Measurements from ENCODE around the gene PKD1.
A peak's percentile ranks its signal among the peaks of the same experiment; 100 is the strongest.

The PKD1 gene

GRCh38 chr16:2162676-2163118 is 27.0 kb upstream of the PKD1 start:
- Histone ChIP-seq H3K27ac (ENCODE audit: extremely low read depth, low read depth, low read length) (no peak overlapping the region), H3K9me3 (ENCODE audit: control insufficient read depth, insufficient read depth, low read depth, low read length) (no peaks in the 10 kb centered on the region), H3K4me1 (ENCODE audit: control insufficient read depth, insufficient read depth, low read length) (no peaks in the 10 kb centered on the region), H3K36me3 (ENCODE audit: control insufficient read depth in 2 of 2, insufficient read depth in 1 of 2, low read length in 2 of 2) (peaks cover 0 to 26% of the 10 kb centered on the region in 2 experiments; a peak in 2 of 3 replicates), H3K4me3 (ENCODE audit: low read depth, low read length) (no peak overlapping the region)
- TF ChIP-seq GLI2 (tag by site-specific recombination; IDR thresholded peaks at IDR 0.05; ENCODE audit: borderline replicate concordance, low read depth) (no peak), ZIC2 (tag by site-specific recombination; IDR thresholded peaks at IDR 0.05) (peak; percentile 98)
- ChIA-PET POLR2A (interaction anchor here (1.2 kb wide), 1 partner anchor 10 kb away, joined by 3 read pairs; no protein-coding TSS in a partner anchor), CTCF (interaction anchor here (1.9 kb wide), 1 partner anchor 10 kb away, joined by 7 read pairs; no protein-coding TSS in a partner anchor)

DNA sequence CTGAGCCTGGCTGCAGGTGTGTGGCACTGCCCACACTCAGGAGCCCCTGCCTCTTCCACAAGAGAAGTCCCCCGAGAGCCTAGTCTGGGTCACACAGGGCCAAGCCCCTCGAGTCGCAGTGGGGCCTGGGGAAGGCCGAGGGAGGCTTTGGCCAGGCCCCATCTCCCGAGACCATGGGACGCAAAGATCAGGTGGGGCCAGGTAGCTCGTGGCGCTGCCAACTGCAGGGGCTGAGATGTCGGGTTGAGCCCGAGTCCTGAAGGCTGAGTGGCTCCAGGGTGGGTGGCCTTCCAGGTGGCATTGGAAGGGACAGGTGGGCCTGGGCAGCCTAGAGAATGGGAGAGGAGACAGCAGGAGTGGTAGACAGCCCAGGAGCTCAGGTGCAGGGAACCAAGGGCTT is 26.2 kb upstream of the PKD1 start:
- no peak overlapping the region for H3K27ac ChIP-seq (ENCODE audit: extremely low read depth, low read depth, low read length)
- no peak overlapping the region for H3K4me3 ChIP-seq (ENCODE audit: low read depth, low read length)
- ChIA-PET POLR2A (interaction anchor here (1.2 kb wide), 1 partner anchor 11 kb away, joined by 3 read pairs; no protein-coding TSS in a partner anchor), CTCF (interaction anchor here (0.7 to 1.9 kb wide), 2 partner anchors 8 to 10 kb away, joined by 3 to 7 read pairs; no protein-coding TSS in a partner anchor)
- peaks cover 0 to 19% of the 10 kb centered on the region in 2 experiments; a peak in 2 of 3 replicates for H3K36me3 ChIP-seq (ENCODE audit: control insufficient read depth in 2 of 2, insufficient read depth in 1 of 2, low read length in 2 of 2)
- H3K9me3 ChIP-seq (ENCODE audit: control insufficient read depth, insufficient read depth, low read depth, low read length), result no peaks in the 10 kb centered on the region
- H3K4me1 ChIP-seq (ENCODE audit: control insufficient read depth, insufficient read depth, low read length), result no peaks in the 10 kb centered on the region
- TF ChIP-seq, protein P1, sequence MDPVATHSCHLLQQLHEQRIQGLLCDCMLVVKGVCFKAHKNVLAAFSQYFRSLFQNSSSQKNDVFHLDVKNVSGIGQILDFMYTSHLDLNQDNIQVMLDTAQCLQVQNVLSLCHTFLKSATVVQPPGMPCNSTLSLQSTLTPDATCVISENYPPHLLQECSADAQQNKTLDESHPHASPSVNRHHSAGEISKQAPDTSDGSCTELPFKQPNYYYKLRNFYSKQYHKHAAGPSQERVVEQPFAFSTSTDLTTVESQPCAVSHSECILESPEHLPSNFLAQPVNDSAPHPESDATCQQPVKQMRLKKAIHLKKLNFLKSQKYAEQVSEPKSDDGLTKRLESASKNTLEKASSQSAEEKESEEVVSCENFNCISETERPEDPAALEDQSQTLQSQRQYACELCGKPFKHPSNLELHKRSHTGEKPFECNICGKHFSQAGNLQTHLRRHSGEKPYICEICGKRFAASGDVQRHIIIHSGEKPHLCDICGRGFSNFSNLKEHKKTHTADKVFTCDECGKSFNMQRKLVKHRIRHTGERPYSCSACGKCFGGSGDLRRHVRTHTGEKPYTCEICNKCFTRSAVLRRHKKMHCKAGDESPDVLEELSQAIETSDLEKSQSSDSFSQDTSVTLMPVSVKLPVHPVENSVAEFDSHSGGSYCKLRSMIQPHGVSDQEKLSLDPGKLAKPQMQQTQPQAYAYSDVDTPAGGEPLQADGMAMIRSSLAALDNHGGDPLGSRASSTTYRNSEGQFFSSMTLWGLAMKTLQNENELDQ (tag by site-specific recombination; IDR thresholded peaks at IDR 0.05; ENCODE audit: low read depth), result no peak
- no peak for TF ChIP-seq ZNF791 (tag by site-specific recombination; IDR thresholded peaks at IDR 0.05)
- no peak for TF ChIP-seq ZNF707 (tag by site-specific recombination; IDR thresholded peaks at IDR 0.05)
- no peak for TF ChIP-seq YY2 (tag by site-specific recombination; IDR thresholded peaks at IDR 0.05)
- TF ChIP-seq ZNF155 (tag by site-specific recombination; IDR thresholded peaks at IDR 0.05), result no peak
- TF ChIP-seq ZNF23 (tag by site-specific recombination; IDR thresholded peaks at IDR 0.05; ENCODE audit: borderline replicate concordance), result no peak
- TF ChIP-seq ZNF645 (tag by site-specific recombination; IDR thresholded peaks at IDR 0.05), result no peak
- no peak for TF ChIP-seq SP3 (tag by site-specific recombination; IDR thresholded peaks at IDR 0.05)
- no peak for TF ChIP-seq KLF1 (tag by site-specific recombination; IDR thresholded peaks at IDR 0.05)
- no peak for TF ChIP-seq BCL11B (tag by site-specific recombination; IDR thresholded peaks at IDR 0.05; ENCODE audit: low read depth)
- no peak for TF ChIP-seq ZNF341 (tag by site-specific recombination; IDR thresholded peaks at IDR 0.05; ENCODE audit: low read depth)

DNA sequence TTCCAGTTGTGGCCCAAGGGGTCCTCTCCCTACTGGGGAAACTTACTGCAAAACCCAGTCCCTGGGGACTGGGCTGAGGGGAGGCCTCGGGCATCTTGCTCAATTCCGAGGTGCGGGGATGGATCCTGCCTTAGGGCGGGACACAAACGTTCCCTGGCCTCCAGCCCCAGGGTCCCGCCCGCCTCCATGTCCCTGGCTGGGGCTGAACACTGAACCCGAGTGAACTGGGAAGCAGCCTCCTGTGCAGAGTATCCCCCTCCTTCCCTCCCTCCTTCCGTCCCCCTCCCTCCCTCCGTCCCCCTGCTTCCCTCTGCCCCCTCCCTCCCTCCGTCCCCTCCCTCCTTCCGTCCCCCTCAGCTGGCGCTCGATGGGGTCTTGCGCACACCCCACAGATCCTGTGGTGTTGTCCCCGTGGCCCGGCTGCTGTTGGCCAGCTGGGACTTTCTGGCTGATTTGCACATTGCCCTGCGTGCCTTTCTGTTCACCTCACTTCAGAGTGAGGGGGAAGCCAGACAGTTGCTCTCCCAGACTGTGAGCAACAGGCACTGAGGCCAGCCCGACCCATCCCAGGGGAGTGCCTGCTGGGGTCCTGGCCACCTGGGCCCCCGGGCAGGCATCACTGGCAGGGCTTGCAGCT is 25.3 kb upstream of the PKD1 start:
- no peak for TF ChIP-seq MEIS1 (CRISPR knock-in tag; IDR thresholded peaks at IDR 0.05; ENCODE audit: borderline replicate concordance)
- TF ChIP-seq ZNF174 (tag by site-specific recombination; IDR thresholded peaks at IDR 0.05), result no peak
- TF ChIP-seq, protein P2, sequence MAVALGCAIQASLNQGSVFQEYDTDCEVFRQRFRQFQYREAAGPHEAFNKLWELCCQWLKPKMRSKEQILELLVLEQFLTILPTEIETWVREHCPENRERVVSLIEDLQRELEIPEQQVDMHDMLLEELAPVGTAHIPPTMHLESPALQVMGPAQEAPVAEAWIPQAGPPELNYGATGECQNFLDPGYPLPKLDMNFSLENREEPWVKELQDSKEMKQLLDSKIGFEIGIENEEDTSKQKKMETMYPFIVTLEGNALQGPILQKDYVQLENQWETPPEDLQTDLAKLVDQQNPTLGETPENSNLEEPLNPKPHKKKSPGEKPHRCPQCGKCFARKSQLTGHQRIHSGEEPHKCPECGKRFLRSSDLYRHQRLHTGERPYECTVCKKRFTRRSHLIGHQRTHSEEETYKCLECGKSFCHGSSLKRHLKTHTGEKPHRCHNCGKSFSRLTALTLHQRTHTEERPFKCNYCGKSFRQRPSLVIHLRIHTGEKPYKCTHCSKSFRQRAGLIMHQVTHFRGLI (tag by site-specific recombination; IDR thresholded peaks at IDR 0.05), result no peak
- TF ChIP-seq ZBTB8A (tag by site-specific recombination; IDR thresholded peaks at IDR 0.05), result peak; percentile 32; the same call in 1 of the 2 replicates
- peak; percentile 29; the same call in 1 of the 2 replicates for TF ChIP-seq SCRT2 (tag by site-specific recombination; IDR thresholded peaks at IDR 0.05)
- no peak for TF ChIP-seq KLF10 (tag by site-specific recombination; IDR thresholded peaks at IDR 0.05)
- TF ChIP-seq, protein P3, sequence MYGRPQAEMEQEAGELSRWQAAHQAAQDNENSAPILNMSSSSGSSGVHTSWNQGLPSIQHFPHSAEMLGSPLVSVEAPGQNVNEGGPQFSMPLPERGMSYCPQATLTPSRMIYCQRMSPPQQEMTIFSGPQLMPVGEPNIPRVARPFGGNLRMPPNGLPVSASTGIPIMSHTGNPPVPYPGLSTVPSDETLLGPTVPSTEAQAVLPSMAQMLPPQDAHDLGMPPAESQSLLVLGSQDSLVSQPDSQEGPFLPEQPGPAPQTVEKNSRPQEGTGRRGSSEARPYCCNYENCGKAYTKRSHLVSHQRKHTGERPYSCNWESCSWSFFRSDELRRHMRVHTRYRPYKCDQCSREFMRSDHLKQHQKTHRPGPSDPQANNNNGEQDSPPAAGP (tag by site-specific recombination; IDR thresholded peaks at IDR 0.05), result 0 out of 2 replicates have a peak, but pooled peaks have one; percentile 29
- peak; percentile 34 for TF ChIP-seq KLF1 (tag by site-specific recombination; IDR thresholded peaks at IDR 0.05)
- H3K36me3 ChIP-seq (ENCODE audit: control insufficient read depth in 2 of 2, insufficient read depth in 1 of 2, low read length in 2 of 2), result peaks cover 0 to 11% of the 10 kb centered on the region in 2 experiments; a peak in 2 of 3 replicates
- CTCF ChIA-PET, result interaction anchor here (0.7 to 1.9 kb wide), 2 partner anchors 9 kb away, joined by 3 to 7 read pairs; no protein-coding TSS in a partner anchor
- H3K4me3 ChIP-seq (ENCODE audit: low read depth, low read length), result no peak overlapping the region
- H3K4me1 ChIP-seq (ENCODE audit: control insufficient read depth, insufficient read depth, low read length), result no peaks in the 10 kb centered on the region
- H3K27ac ChIP-seq (ENCODE audit: extremely low read depth, low read depth, low read length), result no peak overlapping the region
- no peaks in the 10 kb centered on the region for H3K9me3 ChIP-seq (ENCODE audit: control insufficient read depth, insufficient read depth, low read depth, low read length)
- POLR2A ChIA-PET, result interaction anchor here (0.6 kb wide), 1 partner anchor 9 kb away, joined by 6 read pairs; no protein-coding TSS in a partner anchor
